ENCODE measurements around the gene FHDC1.

FHDC1 gene

DNA sequence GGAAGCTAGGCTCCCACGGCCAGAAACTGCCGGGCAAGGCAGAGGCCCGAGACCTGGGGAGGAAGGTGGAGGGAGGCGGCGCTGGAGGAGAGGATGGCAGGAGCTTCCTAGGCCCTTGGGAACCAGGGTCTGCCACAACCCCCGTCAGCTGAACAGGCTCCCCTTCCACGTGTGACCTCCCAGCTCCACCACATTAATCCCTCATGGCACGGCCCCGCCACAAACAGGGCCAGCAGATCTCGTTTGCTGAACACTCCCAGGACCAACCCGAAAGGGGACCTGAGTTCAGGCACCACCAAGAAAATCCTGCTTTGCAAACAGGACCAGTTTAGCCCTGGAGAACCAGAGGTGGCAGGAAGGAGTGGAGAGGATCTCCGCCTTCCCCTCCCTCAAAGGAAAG lies 62.7 kb downstream of the FHDC1 start:
- no peak overlapping the region for H2AFZ ChIP-seq (ENCODE audit: low read depth, low read length)
- H4K20me1 ChIP-seq (ENCODE audit: insufficient read depth, low read length), result no peaks in the 10 kb centered on the region
- no peak overlapping the region for H3K27ac ChIP-seq (ENCODE audit: low read length)
- no peak overlapping the region for H3K4me2 ChIP-seq (ENCODE audit: low read length)
- H3K4me3 ChIP-seq (ENCODE audit: low read length), result no peak overlapping the region
- H3K79me2 ChIP-seq (ENCODE audit: low read length), result no peaks in the 10 kb centered on the region
- no peaks in the 10 kb centered on the region for H3K4me1 ChIP-seq (ENCODE audit: low read length)
- H3K9ac ChIP-seq (ENCODE audit: low read length), result no peak overlapping the region
- peaks cover 60% of the 10 kb centered on the region for H3K27me3 ChIP-seq (ENCODE audit: low read depth, low read length)
- no peaks in the 10 kb centered on the region for H3K9me3 ChIP-seq (ENCODE audit: insufficient read depth, low read length)
- no peaks in the 10 kb centered on the region for H3K36me3 ChIP-seq (replicated peaks; ENCODE audit: low read depth, low read length)
- TF ChIP-seq, protein P1, sequence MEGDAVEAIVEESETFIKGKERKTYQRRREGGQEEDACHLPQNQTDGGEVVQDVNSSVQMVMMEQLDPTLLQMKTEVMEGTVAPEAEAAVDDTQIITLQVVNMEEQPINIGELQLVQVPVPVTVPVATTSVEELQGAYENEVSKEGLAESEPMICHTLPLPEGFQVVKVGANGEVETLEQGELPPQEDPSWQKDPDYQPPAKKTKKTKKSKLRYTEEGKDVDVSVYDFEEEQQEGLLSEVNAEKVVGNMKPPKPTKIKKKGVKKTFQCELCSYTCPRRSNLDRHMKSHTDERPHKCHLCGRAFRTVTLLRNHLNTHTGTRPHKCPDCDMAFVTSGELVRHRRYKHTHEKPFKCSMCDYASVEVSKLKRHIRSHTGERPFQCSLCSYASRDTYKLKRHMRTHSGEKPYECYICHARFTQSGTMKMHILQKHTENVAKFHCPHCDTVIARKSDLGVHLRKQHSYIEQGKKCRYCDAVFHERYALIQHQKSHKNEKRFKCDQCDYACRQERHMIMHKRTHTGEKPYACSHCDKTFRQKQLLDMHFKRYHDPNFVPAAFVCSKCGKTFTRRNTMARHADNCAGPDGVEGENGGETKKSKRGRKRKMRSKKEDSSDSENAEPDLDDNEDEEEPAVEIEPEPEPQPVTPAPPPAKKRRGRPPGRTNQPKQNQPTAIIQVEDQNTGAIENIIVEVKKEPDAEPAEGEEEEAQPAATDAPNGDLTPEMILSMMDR (IDR thresholded peaks at IDR 0.05; ENCODE audit: low read depth, low read length), result no peak
- no peak for TF ChIP-seq EZH2phosphoT487 (IDR thresholded peaks at IDR 0.05; ENCODE audit: low read depth)

DNA sequence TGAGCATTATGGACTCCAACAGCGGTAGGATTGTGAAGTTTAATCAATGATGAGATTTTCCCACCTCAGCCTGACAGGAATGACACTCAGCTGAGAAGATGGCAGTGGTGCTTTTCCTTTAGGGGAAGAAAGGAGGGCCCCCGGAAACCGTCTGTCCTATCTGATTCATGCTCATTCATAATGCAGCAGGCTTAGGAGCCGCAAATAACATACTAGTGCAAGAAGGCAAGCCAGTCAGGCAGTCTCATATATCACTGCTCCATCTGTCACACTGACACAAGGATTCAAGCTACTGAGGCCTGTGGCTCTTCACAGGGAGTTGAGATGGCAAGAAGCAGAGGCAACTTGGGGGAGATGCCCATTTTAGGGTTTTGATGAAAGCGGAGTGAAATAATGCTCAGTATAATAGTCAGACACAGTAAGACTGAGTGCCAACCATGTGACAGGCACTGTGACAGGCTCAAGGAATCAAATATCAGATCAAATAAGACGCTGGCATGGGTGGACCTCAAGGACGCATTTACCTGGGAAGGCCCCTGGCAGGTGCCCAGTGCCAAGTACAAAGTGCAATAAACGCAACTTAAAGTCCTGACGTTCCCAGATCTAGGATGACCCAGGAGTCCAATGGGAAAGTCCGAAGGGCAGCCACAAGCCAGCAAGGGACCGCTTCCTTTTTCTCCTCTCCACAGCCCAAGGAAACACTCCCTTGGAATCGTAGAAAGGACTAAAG lies 63.4 kb downstream of the FHDC1 start:
- Histone ChIP-seq H3K4me3 (ENCODE audit: low read length) (no peak overlapping the region), H4K20me1 (ENCODE audit: insufficient read depth, low read length) (no peaks in the 10 kb centered on the region), H3K27ac (ENCODE audit: low read length) (no peak overlapping the region), H3K9ac (ENCODE audit: low read length) (no peak overlapping the region), H3K79me2 (ENCODE audit: low read length) (no peaks in the 10 kb centered on the region), H3K36me3 (replicated peaks; ENCODE audit: low read depth, low read length) (no peaks in the 10 kb centered on the region), H3K9me3 (ENCODE audit: insufficient read depth, low read length) (no peaks in the 10 kb centered on the region), H3K4me2 (ENCODE audit: low read length) (no peak overlapping the region), H2AFZ (ENCODE audit: low read depth, low read length) (no peak overlapping the region), H3K4me1 (ENCODE audit: low read length) (no peaks in the 10 kb centered on the region), H3K27me3 (ENCODE audit: low read depth, low read length) (peaks cover 66% of the 10 kb centered on the region)
- no peak for TF ChIP-seq EZH2phosphoT487 (IDR thresholded peaks at IDR 0.05; ENCODE audit: low read depth)
- TF ChIP-seq, protein P1 (IDR thresholded peaks at IDR 0.05; ENCODE audit: low read depth, low read length), result no peak

DNA sequence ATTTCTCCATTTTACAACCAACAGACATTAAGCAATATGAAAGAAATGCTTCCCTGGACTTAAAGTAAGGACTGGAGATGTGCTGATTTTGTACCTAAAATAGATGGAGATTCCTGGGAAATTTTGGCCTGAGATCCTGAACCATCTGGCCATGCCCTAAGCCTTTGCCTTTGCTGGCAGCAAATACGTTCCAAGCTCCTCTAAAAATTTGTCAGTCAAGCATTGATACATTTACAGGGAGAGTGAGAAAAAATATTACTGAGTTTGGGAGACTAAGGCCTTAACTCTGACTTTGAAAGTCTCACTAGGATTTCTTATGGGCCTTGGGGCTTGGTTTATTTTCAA lies 63.9 kb downstream of the FHDC1 start:
- no peak overlapping the region for H3K4me3 ChIP-seq (ENCODE audit: low read length)
- no peaks in the 10 kb centered on the region for H3K36me3 ChIP-seq (replicated peaks; ENCODE audit: low read depth, low read length)
- H3K4me2 ChIP-seq (ENCODE audit: low read length), result no peak overlapping the region
- TF ChIP-seq, protein P1 (IDR thresholded peaks at IDR 0.05; ENCODE audit: low read depth, low read length), result no peak
- no peak for TF ChIP-seq EZH2phosphoT487 (IDR thresholded peaks at IDR 0.05; ENCODE audit: low read depth)
- H3K9ac ChIP-seq (ENCODE audit: low read length), result no peak overlapping the region
- peaks cover 67% of the 10 kb centered on the region for H3K27me3 ChIP-seq (ENCODE audit: low read depth, low read length)
- no peak overlapping the region for H3K27ac ChIP-seq (ENCODE audit: low read length)
- no peaks in the 10 kb centered on the region for H3K9me3 ChIP-seq (ENCODE audit: insufficient read depth, low read length)
- no peak overlapping the region for H2AFZ ChIP-seq (ENCODE audit: low read depth, low read length)
- no peaks in the 10 kb centered on the region for H4K20me1 ChIP-seq (ENCODE audit: insufficient read depth, low read length)
- no peaks in the 10 kb centered on the region for H3K79me2 ChIP-seq (ENCODE audit: low read length)
- H3K4me1 ChIP-seq (ENCODE audit: low read length), result no peaks in the 10 kb centered on the region

DNA sequence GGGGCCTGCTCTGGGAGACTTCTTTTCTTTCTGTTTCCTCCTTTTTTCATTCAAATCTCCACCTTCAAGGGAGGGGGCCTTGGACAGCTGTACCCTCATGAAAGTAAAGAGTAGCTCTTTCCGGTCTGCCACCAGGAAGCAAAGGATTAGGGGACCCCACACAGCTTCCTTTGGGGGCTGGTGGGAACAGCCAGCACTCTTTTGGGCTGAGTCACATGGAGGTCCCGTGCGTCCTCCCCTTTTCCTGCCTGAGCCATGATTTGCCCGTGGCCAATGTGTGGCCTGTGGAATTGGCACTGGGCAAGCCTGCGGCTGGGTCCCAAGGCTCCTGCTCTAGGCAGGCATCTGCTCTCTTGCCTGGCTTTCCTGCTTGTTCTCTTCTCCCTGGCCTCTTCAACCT lies 65.5 kb downstream of the FHDC1 start:
- Histone ChIP-seq H3K4me1 (ENCODE audit: low read length) (peaks cover 6% of the 10 kb centered on the region), H3K9ac (ENCODE audit: low read length) (no peak overlapping the region), H3K36me3 (replicated peaks; ENCODE audit: low read depth, low read length) (no peaks in the 10 kb centered on the region), H3K79me2 (ENCODE audit: low read length) (no peaks in the 10 kb centered on the region), H4K20me1 (ENCODE audit: insufficient read depth, low read length) (no peaks in the 10 kb centered on the region), H3K4me2 (ENCODE audit: low read length) (no peak overlapping the region), H3K9me3 (ENCODE audit: insufficient read depth, low read length) (no peaks in the 10 kb centered on the region), H3K27me3 (ENCODE audit: low read depth, low read length) (peaks cover 60% of the 10 kb centered on the region), H3K27ac (ENCODE audit: low read length) (no peak overlapping the region), H2AFZ (ENCODE audit: low read depth, low read length) (no peak overlapping the region), H3K4me3 (ENCODE audit: low read length) (no peak overlapping the region)
- no peak for TF ChIP-seq EZH2phosphoT487 (IDR thresholded peaks at IDR 0.05; ENCODE audit: low read depth)
- TF ChIP-seq, protein P1 (IDR thresholded peaks at IDR 0.05; ENCODE audit: low read depth, low read length), result no peak
